ENCODE data around the gene CEP63.

CEP63 gene

GRCh38 chr3:134610432-134611385 lies 124.9 kb downstream of the CEP63 start:
- no peak for ATAC-seq

- no peak for ATAC-seq
These were observed 125.7 kb downstream of the CEP63 start for GRCh38 chr3:134611516-134611915.

- ATAC-seq: no peak
These were observed 127.2 kb downstream of the CEP63 start for GRCh38 chr3:134613006-134613520.

GRCh38 chr3:134614955-134615354 lies 129.1 kb downstream of the CEP63 start:
- no peak for ATAC-seq

- ATAC-seq: no peak
These were observed 129.9 kb downstream of the CEP63 start for GRCh38 chr3:134615743-134616142.

- ATAC-seq: no peak
These were observed 132.0 kb downstream of the CEP63 start for GRCh38 chr3:134617608-134618477.

- ATAC-seq: no peak
These were observed 132.8 kb downstream of the CEP63 start for GRCh38 chr3:134618478-134619300.

- ATAC-seq: no peak
These were observed 133.4 kb downstream of the CEP63 start for GRCh38 chr3:134619301-134619615.

GRCh38 chr3:134619884-134620445 lies 134.1 kb downstream of the CEP63 start:
- no peak for ATAC-seq

GRCh38 chr3:134620476-134621115 lies 134.7 kb downstream of the CEP63 start:
- no peak for ATAC-seq

- ATAC-seq: no peak
These were observed 136.0 kb downstream of the CEP63 start for GRCh38 chr3:134621854-134622253.

- no peak for ATAC-seq
These were observed 137.0 kb downstream of the CEP63 start for GRCh38 chr3:134622806-134623365.

- no peak for ATAC-seq
These were observed 137.9 kb downstream of the CEP63 start for GRCh38 chr3:134623615-134624245.

All from activated CD4-positive, CD25-positive, alpha-beta regulatory T cell treated with anti-CD3 and anti-CD28 coated beads, Interleukin-2, amount 50 U/mL, for 24 hours (primary cell).